ENCODE measurements around the gene CCDC68. TPM values are rescaled to one million over a fixed set of nuclear protein-coding genes. Genes with fewer than 3 reads are reported as not detected.

The CCDC68 gene
- total and polyA plus RNA-seq, 2 experiments from 2014 or later: 0.11 to 0.18 TPM

GRCh38 chr18:54883816-54884604 lies 75.3 kb downstream of the CCDC68 start:
- H3K4me1 ChIP-seq (ENCODE audit: insufficient read depth): peaks cover 24% of the 10 kb centered on the region
- no peak overlapping the region for H2AFZ ChIP-seq
- in situ Hi-C loops (cut with MboI): no loop called here
- peak; percentile 50 for DNase-seq
- no peaks in the 10 kb centered on the region for H3K27me3 ChIP-seq (replicated peaks; ENCODE audit: insufficient read depth)
- no peaks in the 10 kb centered on the region for H3K36me3 ChIP-seq (ENCODE audit: low read depth)
- WGBS, 2 experiments (ENCODE audit: low coverage in 1 of 2, low lambda C conversion rate in 2 of 2, missing lambda C conversion rate in 2 of 2): 65 to 67% methylated on average over 6 of the region's 6 CpGs
- H3K27ac ChIP-seq: no peak overlapping the region
- H3F3A ChIP-seq (ENCODE audit: insufficient read depth): peaks cover 15% of the 10 kb centered on the region
- no peaks in the 10 kb centered on the region for H4K20me1 ChIP-seq (ENCODE audit: insufficient read depth)
- no peak overlapping the region for H3K4me3 ChIP-seq
- no peaks in the 10 kb centered on the region for H3K79me2 ChIP-seq (ENCODE audit: insufficient read depth)
- TF ChIP-seq EZH2 (IDR thresholded peaks at IDR 0.05; ENCODE audit: insufficient read depth, poor library complexity, severe bottlenecking) (no peak), EZH2phosphoT487 (IDR thresholded peaks at IDR 0.05; ENCODE audit: insufficient read depth, low read depth) (no peak)
- H3K9ac ChIP-seq: no peak overlapping the region
- H3K9me2 ChIP-seq (ENCODE audit: insufficient read depth): no peaks in the 10 kb centered on the region
- H3K4me2 ChIP-seq (ENCODE audit: unreplicated experiment): no peak overlapping the region
- no peaks in the 10 kb centered on the region for H3K9me3 ChIP-seq (ENCODE audit: low read depth)

- Histone ChIP-seq H3K9me2 (ENCODE audit: insufficient read depth) (no peaks in the 10 kb centered on the region), H3K4me2 (ENCODE audit: unreplicated experiment) (no peak overlapping the region), H3K36me3 (ENCODE audit: low read depth) (no peaks in the 10 kb centered on the region), H3K79me2 (ENCODE audit: insufficient read depth) (no peaks in the 10 kb centered on the region), H4K20me1 (ENCODE audit: insufficient read depth) (no peaks in the 10 kb centered on the region), H3K27me3 (replicated peaks; ENCODE audit: insufficient read depth) (no peaks in the 10 kb centered on the region), H3F3A (ENCODE audit: insufficient read depth) (peaks cover 7% of the 10 kb centered on the region; the same call in 1 of the 2 replicates), H3K27ac (no peak overlapping the region), H3K9me3 (ENCODE audit: low read depth) (no peaks in the 10 kb centered on the region), H3K4me1 (ENCODE audit: insufficient read depth) (peaks cover 30% of the 10 kb centered on the region), H3K4me3 (no peak overlapping the region), H3K9ac (no peak overlapping the region), H2AFZ (no peak overlapping the region)
- WGBS, 2 experiments (ENCODE audit: low coverage in 1 of 2, low lambda C conversion rate in 2 of 2, missing lambda C conversion rate in 2 of 2): 93 to 95% methylated on average over 4 of the region's 4 CpGs
- in situ Hi-C loops (cut with MboI): no loop called here
- TF ChIP-seq EZH2phosphoT487 (IDR thresholded peaks at IDR 0.05; ENCODE audit: insufficient read depth, low read depth) (no peak), EZH2 (IDR thresholded peaks at IDR 0.05; ENCODE audit: insufficient read depth, poor library complexity, severe bottlenecking) (no peak)
- no peak for DNase-seq
Observed at GRCh38 chr18:54882318-54882717, 76.9 kb downstream of the CCDC68 start.

GRCh38 chr18:54881229-54881768 lies 78.0 kb downstream of the CCDC68 start:
- no peak overlapping the region for H3K9ac ChIP-seq
- H3K27me3 ChIP-seq (replicated peaks; ENCODE audit: insufficient read depth): no peaks in the 10 kb centered on the region
- H2AFZ ChIP-seq: no peak overlapping the region
- no peaks in the 10 kb centered on the region for H3K9me2 ChIP-seq (ENCODE audit: insufficient read depth)
- in situ Hi-C loops (cut with MboI): no loop called here
- H3K4me2 ChIP-seq (ENCODE audit: unreplicated experiment): no peak overlapping the region
- WGBS, 2 experiments (ENCODE audit: low coverage in 1 of 2, low lambda C conversion rate in 2 of 2, missing lambda C conversion rate in 2 of 2): 74 to 80% methylated on average over 5 to 6 of the region's 6 CpGs
- no peaks in the 10 kb centered on the region for H3K36me3 ChIP-seq (ENCODE audit: low read depth)
- no peaks in the 10 kb centered on the region for H4K20me1 ChIP-seq (ENCODE audit: insufficient read depth)
- H3K79me2 ChIP-seq (ENCODE audit: insufficient read depth): no peaks in the 10 kb centered on the region
- no peak for DNase-seq
- peaks cover 30% of the 10 kb centered on the region for H3K4me1 ChIP-seq (ENCODE audit: insufficient read depth)
- TF ChIP-seq EZH2 (IDR thresholded peaks at IDR 0.05; ENCODE audit: insufficient read depth, poor library complexity, severe bottlenecking) (no peak), EZH2phosphoT487 (IDR thresholded peaks at IDR 0.05; ENCODE audit: insufficient read depth, low read depth) (no peak)
- H3K27ac ChIP-seq: no peak overlapping the region
- H3K4me3 ChIP-seq: no peak overlapping the region
- H3K9me3 ChIP-seq (ENCODE audit: low read depth): no peaks in the 10 kb centered on the region
- H3F3A ChIP-seq (ENCODE audit: insufficient read depth): peaks cover 7% of the 10 kb centered on the region; the same call in 1 of the 2 replicates

- 63 to 70% methylated on average over 5 of the region's 5 CpGs for WGBS, 2 experiments (ENCODE audit: low coverage in 1 of 2, low lambda C conversion rate in 2 of 2, missing lambda C conversion rate in 2 of 2)
- H3K36me3 ChIP-seq (ENCODE audit: low read depth): no peaks in the 10 kb centered on the region
- H3K27ac ChIP-seq: no peak overlapping the region
- H3F3A ChIP-seq (ENCODE audit: insufficient read depth): peaks cover 7% of the 10 kb centered on the region; the same call in 1 of the 2 replicates
- H3K9me3 ChIP-seq (ENCODE audit: low read depth): no peaks in the 10 kb centered on the region
- H3K9me2 ChIP-seq (ENCODE audit: insufficient read depth): no peaks in the 10 kb centered on the region
- TF ChIP-seq EZH2 (IDR thresholded peaks at IDR 0.05; ENCODE audit: insufficient read depth, poor library complexity, severe bottlenecking): no peak
- TF ChIP-seq EZH2phosphoT487 (IDR thresholded peaks at IDR 0.05; ENCODE audit: insufficient read depth, low read depth): no peak
- in situ Hi-C loops (cut with MboI): no loop called here
- no peak overlapping the region for H3K9ac ChIP-seq
- no peaks in the 10 kb centered on the region for H4K20me1 ChIP-seq (ENCODE audit: insufficient read depth)
- no peak overlapping the region for H3K4me2 ChIP-seq (ENCODE audit: unreplicated experiment)
- DNase-seq: peak; percentile 71
- H2AFZ ChIP-seq: no peak overlapping the region
- no peaks in the 10 kb centered on the region for H3K27me3 ChIP-seq (replicated peaks; ENCODE audit: insufficient read depth)
- H3K79me2 ChIP-seq (ENCODE audit: insufficient read depth): no peaks in the 10 kb centered on the region
- no peak overlapping the region for H3K4me3 ChIP-seq
- H3K4me1 ChIP-seq (ENCODE audit: insufficient read depth): peaks cover 30% of the 10 kb centered on the region
Observed at GRCh38 chr18:54880395-54881105, 78.7 kb downstream of the CCDC68 start.

All from GM23248 (cell line).